Adrenal gland (tissue), 12 donors: ENCODE results near the gene GAL3ST3. TPM values are rescaled to one million over a fixed set of nuclear protein-coding genes. Genes with fewer than 3 reads are reported as not detected.

Experiments used
- DNase-seq, 7 donors: peaks; one replicate each; pipeline ENCODE4 v3.0.0-alpha.2; 2019 to 2020
- H3K27ac ChIP-seq, 5 donors: fragments of 200-600 bp; sonication (generic) in 4 of 5; 1 replicate in 3 of 5; 2 replicates in 2 of 5; pipeline versions ENCODE4 v1.5.1 to v1.8.0; 2016 to 2020; ENCODE audit warnings: mild to moderate bottlenecking in 1 of 5
- H3K27me3 ChIP-seq: fragments of 200-600 bp; 2 replicates; pipeline ENCODE4 v1.8.0; 2021
- H3K36me3 ChIP-seq, 2 donors: fragments of 200-600 bp; replicated peaks in 1 of 2; 1 replicate in 1 of 2; 2 replicates in 1 of 2; pipeline versions ENCODE4 v1.5.1 to v1.8.0; 2018 to 2022
- H3K4me1 ChIP-seq, 2 donors: fragments of 200-600 bp; replicated peaks in 1 of 2; 1 replicate in 1 of 2; 2 replicates in 1 of 2; pipeline versions ENCODE4 v1.5.1 to v1.8.0; 2018 to 2021
- H3K4me3 ChIP-seq, 4 donors: fragments of 200-600 bp; sonication (generic) in 3 of 4; one replicate each; pipeline ENCODE4 v1.5.1; 2016 to 2018
- H3K9me3 ChIP-seq, 3 donors: fragments of 200-600 bp; sonication (generic) in 1 of 3; replicated peaks in 1 of 3; 1 replicate in 2 of 3; 2 replicates in 1 of 3; pipeline versions ENCODE4 v1.5.1 to v1.8.0; 2016 to 2021
- POLR2A ChIP-seq, 2 donors: fragments of 450-650 bp; IDR thresholded peaks; one replicate each; pipeline ENCODE4 v1.6.1; 2017; ENCODE audit warnings: antibody characterized with exemption in 2 of 2, mild to moderate bottlenecking in 2 of 2, moderate library complexity in 1 of 2
- WGBS, 4 donors: extraction: QIAGEN DNeasy Blood & Tissue Kit in 2 of 4; methylation state at CpG; one replicate each; pipeline versions ENCODE4 v1.1.5 to v1.1.7; 2013 to 2017; 5-methylcytosine and 5-hydroxymethylcytosine counted together
- intact Hi-C, 2 donors: fragments of 100-400 bp; cut with DNase I; formaldehyde crosslinking; loops; one replicate each; pipeline versions ENCODE4 v1.14.1 to v1.15.0; 2022 to 2023
- polyA plus RNA-seq, 3 donors: library from polyadenylated mRNA; stranded (reverse); fragments of 200-250 nt in 2 of 3; fragments of 350-450 nt in 1 of 3; fragmentation: Illumina TruSeq in 1 of 3; extraction: RNeasy Lipid Tissue Mini Kit (QIAGEN cat#74804) in 1 of 3; gene quantifications; one replicate each; pipeline ENCODE4 v1.2.3, GENCODE V29; 2013 to 2014
- total RNA-seq, 9 donors: library from RNA; depleted of rRNA in 4 of 9; stranded (reverse); fragments of >200 nt in 4 of 9; fragments of 120-200 nt in 1 of 9; fragmentation: NEBNext Ultra II Directional in 1 of 9; extraction: Animal tissue kit (Norgen Biotek cat#: 25700) in 1 of 9; gene quantifications; one replicate each; pipeline versions ENCODE4 v1.1.0 to v1.2.4, GENCODE V29; 2013 to 2023
- TF ChIP-seq, protein P1 (sequence below), 6 experiments: fragments of 450-650 bp in 4 of 6; fragments of 200-600 bp in 2 of 6; sonication (generic) in 1 of 6; IDR thresholded peaks; 1 replicate in 5 of 6; 2 replicates in 1 of 6; pipeline versions ENCODE4 v1.5.1 to v1.8.0; 2016 to 2021; ENCODE audit warnings: antibody characterized with exemption in 6 of 6, mild to moderate bottlenecking in 2 of 6, moderate library complexity in 1 of 6
- donor health status: healthy with polysubstance abuse.
- donor health status: Bipolar disorder and iron deficiency.
- donor health status: DM: yes; HTN: yes; CAD: no.
- donor health status: DM: no; HTN: no; CAD: no.
- donor health status: DM: no; HTN: no; CAD: no.
- donor health status: DM: yes; HTN: yes; CAD: no.

The GAL3ST3 gene
- total and polyA plus RNA-seq, 12 donors = 0.11 to 0.41 (median 0.22) TPM; not detected in 8

DNA sequence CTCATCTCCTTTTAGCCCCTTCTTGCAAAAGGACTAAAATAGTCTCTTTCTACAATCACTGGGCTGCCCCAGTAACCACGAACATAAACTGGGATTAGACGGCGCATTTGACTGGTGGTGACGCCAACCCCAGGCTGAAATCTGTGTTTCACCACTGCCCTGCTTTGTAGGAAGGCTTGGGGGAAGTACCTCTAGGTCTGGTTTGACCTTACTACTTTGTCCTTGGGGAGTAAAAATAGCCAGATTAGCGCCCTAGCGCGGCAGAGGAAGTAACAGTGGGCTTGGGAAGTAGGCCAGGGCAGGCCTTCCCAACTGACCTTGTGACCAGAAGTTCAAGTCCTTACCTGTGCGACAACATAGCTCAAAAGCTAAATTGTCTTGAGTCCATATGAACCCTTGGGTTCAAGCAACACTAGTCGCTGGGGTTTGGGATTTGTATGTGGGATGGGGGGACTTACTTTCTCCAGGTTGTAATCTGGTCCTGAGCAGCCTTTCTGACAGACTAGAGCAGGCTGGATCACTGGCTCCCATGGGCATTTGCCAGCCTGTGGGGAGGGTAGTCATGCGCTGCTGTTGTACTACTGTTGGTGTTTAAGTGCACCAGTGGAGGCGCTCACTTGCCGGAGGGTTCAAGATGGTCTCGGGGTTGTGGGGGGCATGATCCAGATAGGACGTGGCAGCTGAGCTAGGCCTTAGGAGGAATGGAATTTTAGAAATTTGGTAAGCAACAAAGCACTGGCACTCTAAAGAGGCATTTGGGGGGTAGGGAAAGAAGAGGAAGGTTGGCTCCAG is 20.2 kb upstream of the GAL3ST3 start:
- H3K27me3 ChIP-seq = no peaks in the 10 kb centered on the region
- peak overlapping the region; percentile 35 to 98 (median 94) for H3K27ac ChIP-seq
- peak in 1 of 2 donors; percentile 9 for TF ChIP-seq POLR2A (IDR thresholded peaks at IDR 0.05)
- TF ChIP-seq, protein P1, sequence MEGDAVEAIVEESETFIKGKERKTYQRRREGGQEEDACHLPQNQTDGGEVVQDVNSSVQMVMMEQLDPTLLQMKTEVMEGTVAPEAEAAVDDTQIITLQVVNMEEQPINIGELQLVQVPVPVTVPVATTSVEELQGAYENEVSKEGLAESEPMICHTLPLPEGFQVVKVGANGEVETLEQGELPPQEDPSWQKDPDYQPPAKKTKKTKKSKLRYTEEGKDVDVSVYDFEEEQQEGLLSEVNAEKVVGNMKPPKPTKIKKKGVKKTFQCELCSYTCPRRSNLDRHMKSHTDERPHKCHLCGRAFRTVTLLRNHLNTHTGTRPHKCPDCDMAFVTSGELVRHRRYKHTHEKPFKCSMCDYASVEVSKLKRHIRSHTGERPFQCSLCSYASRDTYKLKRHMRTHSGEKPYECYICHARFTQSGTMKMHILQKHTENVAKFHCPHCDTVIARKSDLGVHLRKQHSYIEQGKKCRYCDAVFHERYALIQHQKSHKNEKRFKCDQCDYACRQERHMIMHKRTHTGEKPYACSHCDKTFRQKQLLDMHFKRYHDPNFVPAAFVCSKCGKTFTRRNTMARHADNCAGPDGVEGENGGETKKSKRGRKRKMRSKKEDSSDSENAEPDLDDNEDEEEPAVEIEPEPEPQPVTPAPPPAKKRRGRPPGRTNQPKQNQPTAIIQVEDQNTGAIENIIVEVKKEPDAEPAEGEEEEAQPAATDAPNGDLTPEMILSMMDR (IDR thresholded peaks at IDR 0.05) = peak in 2 of 6 experiments; percentile 8 to 14
- DNase-seq = peak; percentile 60 to 82 (median 73)
- H3K36me3 ChIP-seq = peaks cover 0 to 42% of the 10 kb centered on the region in 2 donors
- peaks cover 18 to 39% of the 10 kb centered on the region in 2 donors for H3K4me1 ChIP-seq
- no peaks in the 10 kb centered on the region for H3K9me3 ChIP-seq
- intact Hi-C loops = no loop called here
- WGBS, 4 donors = 20 to 25% (median 22%) methylated on average over 9 to 14 of the region's 14 CpGs
- H3K4me3 ChIP-seq = peak overlapping the region in 2 of 4 donors; percentile 66 to 75

DNA sequence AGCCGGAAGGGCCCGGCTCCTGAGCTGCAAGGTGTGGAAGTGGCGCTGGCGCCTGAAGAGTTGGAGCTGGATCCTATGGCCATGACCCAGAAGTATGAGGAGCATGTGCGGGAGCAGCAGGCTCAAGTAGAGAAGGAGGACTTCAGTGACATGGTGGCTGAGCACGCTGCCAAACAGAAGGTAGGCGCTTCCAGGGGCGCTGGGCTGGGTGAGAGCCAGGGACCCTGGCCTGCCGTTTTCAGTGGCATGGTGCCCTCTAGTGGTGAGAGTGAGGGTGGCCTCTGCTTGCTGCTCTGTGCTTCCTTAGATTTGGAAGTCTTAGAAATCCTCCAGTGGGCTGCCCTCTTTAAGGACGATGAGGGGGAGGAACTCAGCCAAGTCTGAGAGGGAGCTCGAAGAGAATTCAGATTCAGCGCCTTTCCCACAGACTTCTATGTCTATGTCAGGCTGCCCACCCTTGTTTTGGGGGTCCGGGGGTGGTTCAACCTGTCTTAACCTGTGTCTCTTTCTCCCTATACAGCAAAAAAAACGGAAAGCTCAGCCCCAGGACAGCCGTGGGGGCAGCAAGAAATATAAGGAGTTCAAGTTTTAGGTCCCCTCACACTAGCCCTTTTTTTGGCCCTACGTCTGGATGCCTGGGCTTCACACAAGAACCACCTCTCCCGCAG is 19.3 kb upstream of the GAL3ST3 start:
- Histone ChIP-seq H3K27ac (peak overlapping the region; percentile 35 to 98 (median 94)), H3K4me3 (no peak overlapping the region), H3K4me1 (peaks cover 18 to 39% of the 10 kb centered on the region in 2 donors), H3K36me3 (peaks cover 0 to 51% of the 10 kb centered on the region in 2 donors), H3K27me3 (no peaks in the 10 kb centered on the region), H3K9me3 (no peaks in the 10 kb centered on the region)
- peak; percentile 67 to 90 (median 76) for DNase-seq
- TF ChIP-seq, protein P1 (IDR thresholded peaks at IDR 0.05) = peak; percentile 70 to 82 (median 79)
- no peak for TF ChIP-seq POLR2A (IDR thresholded peaks at IDR 0.05)
- 41 to 46% (median 43%) methylated on average over 8 to 17 of the region's 17 CpGs for WGBS, 4 donors
- intact Hi-C loops = no loop called here

DNA sequence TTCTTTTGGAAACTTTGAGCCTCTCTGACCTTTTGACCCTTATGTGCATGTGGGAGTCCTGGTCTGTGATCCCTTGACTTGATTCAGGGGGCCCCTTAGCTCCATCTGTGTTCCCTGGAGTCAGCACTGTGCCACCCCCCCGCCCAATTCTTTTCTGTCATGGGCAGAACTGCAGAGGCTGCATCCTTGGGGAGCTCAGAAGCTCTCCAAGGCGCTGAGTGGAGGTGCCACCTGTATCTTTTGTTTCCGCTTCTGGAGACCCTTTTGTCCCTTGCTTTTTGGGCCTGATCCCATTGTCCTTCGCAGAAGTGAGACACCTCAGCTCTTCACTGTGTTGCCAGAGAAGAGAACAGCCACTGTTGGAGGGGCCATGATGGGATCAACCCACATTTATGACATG is 18.7 kb upstream of the GAL3ST3 start:
- intact Hi-C loops = no loop called here
- peaks cover 18 to 39% of the 10 kb centered on the region in 2 donors for H3K4me1 ChIP-seq
- WGBS, 4 donors = 67 to 100% (median 89%) methylated on average over 4 of the region's 4 CpGs

DNA sequence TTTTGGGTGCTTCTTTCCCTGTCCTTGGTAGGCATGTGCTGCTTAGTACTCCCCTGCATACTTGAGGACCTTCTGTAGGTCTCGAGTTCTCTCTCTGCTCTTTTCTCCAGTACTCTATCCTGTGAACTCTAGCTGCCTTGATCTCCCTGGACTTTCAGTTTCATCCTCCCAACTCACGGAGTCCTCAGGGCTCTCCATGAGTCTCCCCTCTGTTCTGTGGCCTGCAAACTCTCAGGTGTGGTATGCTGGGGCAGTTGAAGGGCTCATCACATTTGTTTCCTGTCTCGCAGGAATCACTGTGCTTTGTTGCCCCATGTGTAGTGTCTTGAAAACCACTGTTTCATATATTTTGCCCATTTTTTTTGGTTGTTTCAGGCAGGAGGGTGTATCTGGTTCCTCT is 17.8 kb upstream of the GAL3ST3 start:
- no peak overlapping the region for H3K4me3 ChIP-seq
- H3K9me3 ChIP-seq = no peaks in the 10 kb centered on the region
- WGBS, 4 donors = 72 to 84% (median 81%) methylated on average over 3 of the region's 3 CpGs
- DNase-seq = no peak
- peaks cover 0 to 66% of the 10 kb centered on the region in 2 donors for H3K36me3 ChIP-seq
- no peak overlapping the region for H3K27ac ChIP-seq
- intact Hi-C loops = no loop called here
- H3K27me3 ChIP-seq = no peaks in the 10 kb centered on the region
- no peak for TF ChIP-seq POLR2A (IDR thresholded peaks at IDR 0.05)
- TF ChIP-seq, protein P1 (IDR thresholded peaks at IDR 0.05) = no peak
- peaks cover 17 to 31% of the 10 kb centered on the region in 2 donors for H3K4me1 ChIP-seq

More for the DNA sequence above, 18.7 kb upstream of the GAL3ST3 start:
- H3K4me3 ChIP-seq = no peak overlapping the region
- no peaks in the 10 kb centered on the region for H3K27me3 ChIP-seq
- TF ChIP-seq, protein P1 (IDR thresholded peaks at IDR 0.05) = no peak
- no peak for TF ChIP-seq POLR2A (IDR thresholded peaks at IDR 0.05)
- DNase-seq = no peak
- H3K27ac ChIP-seq = peak overlapping the region in 4 of 5 donors; percentile 88 to 98 (median 94)
- H3K36me3 ChIP-seq = peaks cover 0 to 57% of the 10 kb centered on the region in 2 donors
- no peaks in the 10 kb centered on the region for H3K9me3 ChIP-seq
